ENCODE data around the gene ACTL10. TPM values are rescaled to one million over a fixed set of nuclear protein-coding genes. Genes with fewer than 3 reads are reported as not detected.

ACTL10 gene
- total RNA-seq, 4 donors from 2014 or later = 0.54 to 2.7 (median 2.1) TPM

GRCh38 chr20:33653218-33653899 is 13.4 kb upstream of the ACTL10 start:
- Histone ChIP-seq H3K27me3 (no peaks in the 10 kb centered on the region), H3K36me3 (peaks cover 0 to 23% of the 10 kb centered on the region in 2 donors), H3K9me3 (no peaks in the 10 kb centered on the region), H3K4me1 (peaks cover 0 to 30% (median 13%) of the 10 kb centered on the region in 3 donors), H3K27ac (peak overlapping the region in 1 of 4 donors; percentile 51), H3K4me3 (peak overlapping the region in 1 of 2 donors; percentile 29)
- 15 to 19% methylated on average over 5 to 10 of the region's 16 CpGs for WGBS, 2 donors (ENCODE audit: low coverage in 1 of 2)
- ATAC-seq = peak; percentile 70
- TF ChIP-seq POLR2A (IDR thresholded peaks at IDR 0.05) (no peak), POLR2AphosphoS5 (IDR thresholded peaks at IDR 0.05) (peak; percentile 31), EP300 (IDR thresholded peaks at IDR 0.05) (no peak), CTCF (IDR thresholded peaks at IDR 0.05) (peak in 3 of 4 experiments; percentile 82 to 90 (median 88))

GRCh38 chr20:33653900-33654596 is 12.7 kb upstream of the ACTL10 start:
- H3K27me3 ChIP-seq = no peaks in the 10 kb centered on the region
- no peaks in the 10 kb centered on the region for H3K9me3 ChIP-seq
- TF ChIP-seq EP300 (IDR thresholded peaks at IDR 0.05) (no peak), CTCF (IDR thresholded peaks at IDR 0.05) (no peak), POLR2A (IDR thresholded peaks at IDR 0.05) (no peak), POLR2AphosphoS5 (IDR thresholded peaks at IDR 0.05) (no peak)
- ATAC-seq = no peak
- peak overlapping the region in 1 of 2 donors; percentile 29 for H3K4me3 ChIP-seq
- WGBS, 2 donors (ENCODE audit: low coverage in 1 of 2) = 89 to 100% methylated on average over 2 to 5 of the region's 11 CpGs
- peaks cover 0 to 29% of the 10 kb centered on the region in 2 donors for H3K36me3 ChIP-seq
- no peak overlapping the region for H3K27ac ChIP-seq
- peaks cover 0 to 24% (median 9%) of the 10 kb centered on the region in 3 donors for H3K4me1 ChIP-seq

GRCh38 chr20:33654680-33655161 is 12.0 kb upstream of the ACTL10 start:
- Histone ChIP-seq H3K4me3 (no peak overlapping the region), H3K9me3 (no peaks in the 10 kb centered on the region), H3K4me1 (peaks cover 0 to 17% (median 9%) of the 10 kb centered on the region in 3 donors), H3K27me3 (no peaks in the 10 kb centered on the region), H3K27ac (no peak overlapping the region), H3K36me3 (peaks cover 0 to 36% of the 10 kb centered on the region in 2 donors)
- TF ChIP-seq POLR2AphosphoS5 (IDR thresholded peaks at IDR 0.05) (no peak), POLR2A (IDR thresholded peaks at IDR 0.05) (no peak), CTCF (IDR thresholded peaks at IDR 0.05) (no peak), EP300 (IDR thresholded peaks at IDR 0.05) (no peak)
- no peak for ATAC-seq
- 73 to 80% methylated on average over 7 to 10 of the region's 14 CpGs for WGBS, 2 donors (ENCODE audit: low coverage in 1 of 2)

GRCh38 chr20:33655164-33655563 is 11.6 kb upstream of the ACTL10 start:
- no peak for TF ChIP-seq POLR2A (IDR thresholded peaks at IDR 0.05)
- TF ChIP-seq EP300 (IDR thresholded peaks at IDR 0.05) = no peak
- TF ChIP-seq POLR2AphosphoS5 (IDR thresholded peaks at IDR 0.05) = no peak
- no peak for TF ChIP-seq CTCF (IDR thresholded peaks at IDR 0.05)
- no peak for ATAC-seq
- peaks cover 0 to 41% of the 10 kb centered on the region in 2 donors for H3K36me3 ChIP-seq

More at GRCh38 chr20:33655164-33655563, 11.6 kb upstream of the ACTL10 start:
- Histone ChIP-seq H3K27me3 (no peaks in the 10 kb centered on the region), H3K4me3 (no peak overlapping the region), H3K27ac (no peak overlapping the region), H3K9me3 (no peaks in the 10 kb centered on the region), H3K4me1 (peaks cover 0 to 14% (median 9%) of the 10 kb centered on the region in 3 donors)
- WGBS, 2 donors (ENCODE audit: low coverage in 1 of 2) = 63% methylated on average over 1 of the region's 4 CpGs; no CpG with 5 or more reads in 1 of the 2 donors
